ENCODE measurements around the gene TBC1D3B.
"Not testable (repeated sequence)": the region's sequence is repeated elsewhere in the genome, so short reads cannot be mapped to it uniquely, and the experiment has no call there.

The TBC1D3B gene

DNA sequence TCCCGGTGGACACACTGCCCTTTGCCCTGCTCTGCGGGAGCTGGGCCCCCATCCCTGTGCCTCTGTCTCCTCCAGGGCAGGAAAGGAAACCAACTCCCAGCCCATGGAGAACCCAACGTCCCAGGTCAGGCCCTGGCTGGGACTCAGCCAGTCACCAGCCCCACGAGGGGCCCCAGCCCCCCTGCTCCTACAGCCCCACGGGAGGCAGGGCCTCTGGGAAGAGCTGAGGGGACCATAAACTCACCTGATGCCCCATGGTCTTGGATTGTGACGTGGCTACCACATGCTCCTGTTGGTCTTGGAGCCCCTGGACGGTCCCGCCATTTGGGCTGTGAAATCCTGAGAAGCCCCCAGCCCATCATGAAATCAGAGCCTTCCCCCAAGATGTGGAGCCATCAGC is 7.6 kb downstream of the TBC1D3B start:
- not testable (repeated sequence) for DNase-seq

DNA sequence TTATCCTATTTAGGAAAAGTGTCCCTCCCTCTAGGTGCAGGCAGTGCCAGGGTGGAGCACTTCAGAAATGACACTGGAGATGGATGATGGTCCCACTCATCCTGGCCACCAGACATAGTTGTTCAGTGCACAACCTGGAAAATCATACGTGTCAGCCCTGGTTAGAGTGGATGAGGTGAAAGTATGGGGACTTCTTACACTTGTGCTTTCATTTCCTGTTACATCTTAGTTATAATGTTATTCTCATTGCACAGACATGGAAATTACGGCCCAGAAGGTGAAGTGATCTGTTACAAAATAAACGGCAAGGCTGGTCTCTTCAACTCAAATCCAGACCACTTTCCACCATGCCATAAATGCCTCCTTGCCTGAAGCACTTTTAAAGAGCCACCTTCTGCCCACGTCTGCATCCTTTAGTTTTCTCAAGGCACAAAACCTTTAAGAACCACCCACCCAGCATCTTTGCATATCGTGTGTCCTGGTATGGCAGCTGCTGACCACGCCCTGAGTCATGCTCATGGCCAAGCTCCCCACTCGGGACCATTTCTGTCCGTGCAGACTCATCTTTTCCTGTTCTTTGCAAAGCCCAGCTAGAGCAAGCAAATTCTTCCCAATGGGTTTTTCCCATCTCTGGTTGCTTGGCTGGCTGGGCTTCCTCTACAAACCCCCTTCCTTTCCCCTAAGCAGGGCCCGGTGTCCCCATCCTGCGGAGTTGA is 22.4 kb downstream of the TBC1D3B start:
- DNase-seq: no peak

DNA sequence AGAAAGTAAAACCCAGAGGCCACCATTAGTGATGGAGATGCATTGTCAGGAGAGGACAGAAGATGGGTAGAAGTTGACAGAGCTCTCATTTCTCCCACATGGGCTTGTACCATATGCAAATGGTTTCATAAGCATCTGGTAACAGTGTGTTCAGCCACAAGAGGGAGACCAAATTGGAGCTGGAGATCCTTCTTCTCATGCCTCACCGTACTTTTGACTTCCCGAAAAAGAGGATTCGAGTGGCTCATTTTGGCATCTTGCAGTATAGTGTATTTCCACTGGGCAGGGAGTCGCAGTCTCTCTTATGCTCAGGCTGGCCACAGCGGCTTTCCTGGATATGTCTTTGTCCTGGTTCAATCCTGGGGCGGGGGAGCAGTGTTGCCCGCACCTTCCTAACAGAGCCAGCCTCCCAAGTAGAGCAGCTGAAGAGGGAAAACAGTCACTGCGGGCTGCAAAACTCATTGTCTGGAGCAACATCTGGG is 23.8 kb downstream of the TBC1D3B start:
- DNase-seq: peak; percentile 19

DNA sequence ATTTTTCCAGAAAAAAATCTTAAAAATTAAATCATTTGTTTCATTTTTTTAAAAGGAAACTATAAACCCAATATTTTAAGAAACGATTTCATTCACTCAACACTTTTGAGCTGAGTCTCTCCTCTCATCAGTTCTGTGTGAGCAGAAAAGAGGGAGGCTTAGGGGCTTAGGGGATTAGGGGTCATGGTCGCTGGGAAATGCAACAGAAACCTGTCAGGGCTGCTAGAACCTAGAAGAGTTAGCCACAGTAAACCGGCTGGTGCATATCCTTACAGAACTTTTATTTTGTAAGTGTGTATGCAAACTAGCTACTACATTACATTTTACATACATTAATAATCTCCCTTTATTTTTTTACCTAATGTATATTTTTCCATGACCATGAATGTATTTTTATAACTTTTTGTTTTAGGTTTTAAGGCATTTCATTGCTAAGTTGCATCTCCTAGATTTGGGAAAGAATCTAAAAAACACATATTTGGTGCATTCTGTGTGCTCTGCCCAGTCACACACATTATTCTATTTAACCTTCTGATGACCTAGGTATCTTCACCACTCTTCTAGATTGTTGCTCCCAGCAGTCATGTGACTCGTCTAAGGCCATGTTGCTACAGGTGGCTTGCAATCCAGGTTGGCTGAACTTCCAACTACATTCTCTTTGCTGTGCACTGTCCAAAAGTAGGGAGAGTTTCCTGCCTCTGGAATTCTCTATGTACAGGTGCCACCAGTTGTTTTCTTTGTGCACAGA is 24.4 kb downstream of the TBC1D3B start:
- no peak for DNase-seq

DNA sequence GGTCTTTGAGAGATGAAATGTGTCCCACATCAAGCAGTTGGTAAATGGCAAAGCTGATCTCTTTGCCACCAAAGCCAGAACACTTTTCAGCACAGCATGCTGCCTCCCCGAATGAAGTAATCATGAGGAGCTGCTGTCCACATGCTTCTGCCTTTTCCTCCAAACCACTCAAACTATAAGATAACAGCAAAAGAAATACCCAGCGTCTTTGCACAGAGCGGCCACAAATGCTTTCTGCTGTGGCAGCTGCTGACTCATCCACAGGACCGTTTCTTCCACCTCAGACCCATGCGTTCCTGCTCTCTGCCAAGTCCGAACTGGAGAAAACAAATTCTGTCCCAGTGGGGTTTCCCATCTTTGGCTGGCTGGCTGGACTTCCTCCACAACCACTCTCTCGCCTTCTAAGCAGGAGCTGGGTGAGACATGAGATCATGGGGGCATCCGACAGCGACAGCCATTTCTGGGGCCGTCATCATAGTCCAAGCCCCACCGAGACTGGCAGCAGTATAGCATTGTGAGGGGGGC is 27.1 kb downstream of the TBC1D3B start:
- peak; percentile 80 for DNase-seq

DNA sequence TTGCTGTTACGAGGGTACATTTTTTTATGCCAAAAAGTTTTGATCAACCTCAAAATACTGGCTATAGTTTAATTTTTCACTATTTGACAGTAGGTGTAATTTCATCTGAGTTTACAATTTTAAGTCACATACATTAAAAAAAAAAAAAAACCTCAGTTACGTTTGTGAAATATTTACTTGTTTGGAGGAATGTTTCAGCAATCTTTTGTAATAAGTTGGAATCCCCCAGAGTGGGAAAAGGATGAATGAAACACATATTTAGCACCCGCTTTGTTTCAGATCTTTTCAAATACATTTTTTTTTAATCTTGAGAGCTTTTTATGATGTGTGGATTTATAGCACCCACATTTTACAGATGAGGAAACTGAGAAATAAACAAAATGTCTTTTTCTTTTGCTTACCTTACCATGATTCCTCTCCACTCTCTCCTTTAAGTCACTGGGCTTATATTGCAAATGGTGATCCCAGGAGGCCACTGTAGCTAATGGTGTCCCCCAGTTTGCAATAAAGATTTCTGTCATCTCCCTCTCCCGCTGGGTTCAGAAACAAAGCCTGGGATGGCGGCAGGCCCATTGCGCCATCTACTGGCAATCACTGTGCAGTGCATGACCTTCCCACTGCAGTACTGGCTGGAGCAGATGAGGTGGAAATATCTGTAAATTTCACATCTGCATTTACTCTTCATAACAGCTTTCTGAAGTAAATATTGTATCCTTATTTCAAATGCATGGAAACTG is 27.7 kb downstream of the TBC1D3B start:
- peak; percentile 61 for DNase-seq

DNA sequence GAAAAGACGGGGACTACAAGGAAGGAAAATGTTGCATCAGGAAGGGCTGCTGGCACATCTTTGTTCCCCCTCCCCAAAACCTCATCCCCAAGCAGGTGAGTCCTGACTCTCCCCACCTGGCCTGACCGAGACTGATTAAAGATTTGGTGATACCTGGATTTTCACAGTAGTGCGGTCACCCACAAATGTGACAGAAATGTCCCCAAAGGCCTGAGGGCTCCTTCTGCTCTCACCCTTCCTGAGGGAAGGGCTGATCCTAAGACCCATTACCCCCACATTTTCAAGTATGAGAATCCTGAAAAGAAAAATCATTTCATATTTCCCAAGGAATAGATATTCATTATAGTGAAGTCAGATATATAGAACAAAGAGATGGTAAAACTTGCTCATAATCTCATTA is 28.8 kb downstream of the TBC1D3B start:
- no peak for DNase-seq

DNA sequence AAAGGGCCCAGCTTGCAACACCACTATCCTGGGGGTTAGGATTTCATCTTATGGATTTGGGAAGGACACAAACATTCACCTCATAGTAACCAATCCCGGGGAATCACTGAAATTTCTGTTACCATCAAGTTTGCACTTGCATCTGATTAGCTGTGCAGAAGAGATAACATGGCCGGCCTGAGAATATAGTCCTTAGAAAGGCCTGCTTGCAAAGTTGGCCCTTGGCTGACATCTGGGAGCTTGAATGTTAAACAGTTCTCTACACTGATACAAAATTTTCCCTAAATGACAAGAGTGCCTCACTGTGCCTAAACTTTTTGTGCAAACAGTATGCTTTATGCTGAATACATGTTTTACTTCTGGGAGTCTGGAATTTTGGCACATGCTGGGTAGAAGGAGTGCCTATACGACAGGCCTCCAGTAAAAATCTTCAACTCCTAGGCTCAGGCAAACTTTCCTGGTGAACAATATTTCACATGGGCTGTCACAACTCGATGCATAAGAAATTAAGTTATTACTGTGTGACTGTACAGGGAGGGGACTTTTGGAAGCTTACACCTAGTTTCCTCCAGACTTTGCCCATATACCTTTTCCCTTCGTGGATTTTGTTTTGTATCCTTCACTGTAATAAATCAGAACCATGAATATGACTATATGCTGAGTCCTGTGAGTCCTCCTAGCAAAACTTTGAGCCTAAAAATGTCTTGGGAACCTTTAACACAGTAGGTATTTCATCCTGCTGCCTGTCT is 31.3 kb downstream of the TBC1D3B start:
- no peak for DNase-seq

DNA sequence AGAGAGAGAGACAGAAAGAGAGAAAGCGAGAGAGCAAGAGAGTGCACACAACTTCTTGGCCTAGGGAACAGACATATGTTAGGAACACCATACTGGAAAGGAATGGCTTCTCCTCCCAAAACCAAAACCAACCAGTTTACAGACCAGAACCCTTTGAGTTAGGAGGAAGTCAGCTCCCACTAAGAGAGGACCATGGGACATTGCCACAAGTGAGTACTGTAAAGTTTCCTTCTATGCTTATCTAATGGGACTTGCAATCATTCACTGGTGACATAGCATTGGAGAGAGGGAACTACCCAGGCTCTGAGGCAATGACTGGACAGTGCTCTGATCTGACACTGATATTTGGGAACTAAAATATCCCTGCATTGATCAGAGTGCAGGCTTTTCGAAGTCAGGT is 32.4 kb downstream of the TBC1D3B start:
- no peak for DNase-seq

DNA sequence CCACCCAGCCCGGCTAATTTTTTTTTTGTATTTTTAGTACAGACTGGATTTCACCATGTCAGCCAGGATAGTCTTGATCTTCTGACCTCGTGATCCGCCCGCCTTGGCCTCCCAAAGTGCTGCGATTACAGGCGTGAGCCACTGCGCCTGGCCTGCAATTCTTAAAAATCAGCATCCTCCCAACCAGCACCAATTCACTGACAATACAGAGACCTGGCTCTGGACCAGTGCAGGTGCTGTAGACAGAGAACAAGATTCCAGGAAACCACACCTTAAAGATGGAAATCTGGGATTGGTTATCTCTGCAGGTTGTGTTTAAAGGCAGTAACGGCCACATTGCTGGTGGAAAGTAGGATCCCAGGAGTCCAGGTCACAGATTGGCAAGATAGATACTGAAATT is 33.6 kb downstream of the TBC1D3B start:
- DNase-seq: no peak

DNA sequence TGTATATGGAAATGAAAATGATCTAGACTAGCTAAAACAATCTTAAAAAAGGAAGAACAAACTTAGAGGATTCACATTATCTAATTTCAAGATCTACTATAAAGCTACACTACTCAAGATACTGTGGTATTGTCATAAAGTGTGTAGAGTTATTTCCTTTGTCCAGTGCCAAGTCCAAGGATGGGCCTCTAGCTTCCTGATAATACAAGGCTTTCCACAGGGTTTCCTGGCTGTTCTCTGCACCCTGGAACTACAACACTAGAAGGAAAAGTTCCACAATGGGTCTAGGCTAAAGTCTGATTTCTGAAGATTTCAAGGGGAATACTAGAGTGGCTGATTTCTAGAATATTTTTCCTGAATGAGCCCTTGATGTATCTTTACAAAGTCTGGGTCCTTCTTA is 34.2 kb downstream of the TBC1D3B start:
- DNase-seq: no peak

DNA sequence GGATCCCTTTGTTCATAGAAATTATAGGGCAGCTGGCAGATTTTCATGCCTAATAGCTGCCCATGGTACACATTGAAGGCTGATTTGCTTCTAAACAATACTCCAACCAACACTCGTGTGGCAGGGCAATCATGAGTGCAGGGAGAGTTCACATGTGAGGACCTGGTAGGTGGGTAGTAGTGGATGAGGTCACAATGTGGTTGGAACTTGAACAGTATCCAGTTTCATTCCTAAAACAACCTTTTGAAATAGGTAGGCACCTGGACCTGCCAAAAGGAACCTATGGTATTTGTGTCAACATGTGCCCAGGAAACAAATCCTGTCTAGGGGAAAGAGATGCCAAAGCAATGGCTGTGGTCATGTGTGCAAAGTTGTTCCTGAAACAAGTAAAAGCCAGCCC is 40.0 kb downstream of the TBC1D3B start:
- DNase-seq: no peak

DNA sequence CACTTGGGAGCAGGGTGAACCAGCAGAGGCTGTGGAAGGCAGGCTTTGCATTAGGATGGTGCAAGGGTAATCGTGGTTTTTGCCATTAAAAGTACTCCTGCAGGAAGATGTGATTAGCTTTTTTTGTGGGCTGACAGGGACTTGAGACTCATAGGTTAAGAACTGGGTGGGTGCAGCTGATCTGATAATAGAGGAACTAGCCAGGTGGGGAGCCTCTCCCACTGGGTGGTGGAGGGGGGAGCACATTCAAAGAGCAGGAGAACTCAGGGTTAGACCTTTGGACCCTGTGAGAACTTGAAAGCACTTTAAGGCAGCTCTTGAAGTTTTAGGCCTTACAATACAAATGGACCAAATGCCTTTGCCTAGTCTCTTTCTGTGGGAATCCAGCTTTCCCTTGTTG is 40.4 kb downstream of the TBC1D3B start:
- DNase-seq: no peak

DNA sequence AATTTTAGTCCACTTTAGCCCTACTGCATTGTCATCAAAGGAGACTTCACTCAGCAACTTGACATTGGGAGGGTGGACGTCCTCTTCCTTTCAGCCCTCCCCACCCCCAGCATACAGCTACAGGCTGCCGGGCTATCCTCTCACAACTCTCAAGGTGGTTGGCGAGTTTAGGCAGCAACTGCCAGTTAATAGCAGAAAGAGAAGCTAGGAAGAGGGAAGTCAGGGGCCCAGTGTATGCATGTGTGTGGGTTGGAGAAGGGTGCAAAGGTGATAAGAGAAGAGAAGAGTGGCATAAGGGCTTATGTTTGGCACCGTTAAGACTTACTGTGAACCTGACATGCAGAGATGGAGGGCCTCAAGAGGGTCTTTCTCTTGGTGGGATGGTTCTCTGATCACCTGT is 41.0 kb downstream of the TBC1D3B start:
- DNase-seq: no peak

DNA sequence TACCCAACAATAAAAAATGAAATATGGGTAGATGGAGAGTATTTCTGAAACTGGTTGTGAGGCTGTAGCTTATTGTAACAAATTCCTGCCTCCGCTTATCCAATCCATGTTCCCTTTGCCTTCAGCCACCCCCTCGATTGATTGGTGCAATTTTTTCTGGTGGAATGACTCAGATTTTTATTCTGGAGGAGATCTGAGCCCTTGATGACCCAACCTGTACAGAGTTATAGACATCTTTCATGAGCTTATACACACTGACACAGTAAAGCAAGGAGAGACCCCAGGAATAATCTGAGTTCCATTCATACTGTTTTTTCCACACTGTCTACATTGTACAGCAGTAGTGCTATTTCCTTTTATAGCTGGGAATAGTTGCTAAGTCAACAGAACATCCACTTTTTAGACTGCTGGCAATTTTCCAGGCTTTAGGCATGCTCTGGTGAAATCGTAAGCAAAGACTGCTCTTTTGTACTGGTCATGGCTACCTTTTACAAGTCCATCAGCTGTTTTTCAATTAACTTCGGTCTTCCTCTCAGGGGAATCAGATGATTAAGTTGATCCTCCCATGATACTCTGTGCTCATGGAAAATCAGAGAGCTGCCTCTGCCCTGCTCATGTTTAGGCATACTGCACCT is 42.7 kb downstream of the TBC1D3B start:
- DNase-seq: peak; percentile 30

DNA sequence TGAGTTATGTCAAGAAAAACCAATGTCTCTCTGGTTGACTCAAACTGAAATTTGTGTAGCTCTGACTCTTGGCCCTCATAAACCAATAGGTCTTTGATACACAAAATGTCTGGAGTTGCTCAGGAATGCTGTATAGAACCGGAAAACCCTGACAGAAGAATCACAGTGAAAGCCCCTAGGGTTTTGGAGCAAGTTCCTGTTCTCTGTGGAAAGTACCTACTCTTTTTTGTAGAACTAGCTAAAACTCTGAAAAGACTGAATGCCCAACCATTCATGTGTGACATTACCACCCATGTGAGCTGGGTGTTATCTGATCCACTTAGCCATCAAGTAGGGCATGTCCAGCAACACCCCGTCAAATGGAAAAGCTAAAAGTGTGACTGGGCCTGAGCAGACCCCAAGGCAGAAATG is 44.0 kb downstream of the TBC1D3B start:
- DNase-seq: peak; percentile 15

DNA sequence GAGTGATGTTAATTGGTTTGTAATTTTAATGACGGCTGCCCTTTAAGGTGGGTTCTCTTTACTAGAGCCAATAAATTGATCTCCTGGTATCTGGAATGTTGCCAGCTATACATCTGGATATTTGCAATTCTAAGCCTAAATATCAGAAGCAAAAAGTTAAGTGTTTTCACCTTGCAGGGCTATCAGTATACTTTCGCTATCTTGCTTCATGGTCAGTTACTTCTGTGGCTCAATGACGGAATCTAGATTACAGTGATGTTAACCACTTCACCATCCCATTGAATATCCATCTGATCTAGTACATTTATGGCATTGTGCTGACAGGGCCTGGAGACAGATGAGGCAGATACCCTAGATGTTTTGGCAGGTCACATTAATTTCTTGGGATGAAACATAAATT is 44.5 kb downstream of the TBC1D3B start:
- DNase-seq: no peak

DNA sequence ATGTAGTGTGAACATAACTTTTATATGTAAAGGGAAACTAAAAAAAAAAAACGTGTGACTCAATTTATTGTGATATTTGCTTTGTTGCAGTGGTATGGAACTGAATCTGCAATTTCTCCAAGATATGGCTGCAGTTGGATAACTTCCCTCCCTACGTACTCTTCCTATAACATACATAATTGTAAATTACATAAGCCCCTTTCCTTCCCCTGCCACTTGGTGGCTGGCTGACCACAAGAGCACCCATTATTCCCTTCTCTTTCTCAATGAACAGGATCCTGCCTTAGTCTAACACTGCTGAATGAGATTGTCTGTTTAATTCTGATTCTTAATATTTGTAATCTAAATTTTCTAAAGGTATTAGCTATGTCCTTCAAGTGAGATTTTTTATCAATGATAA is 45.0 kb downstream of the TBC1D3B start:
- no peak for DNase-seq

DNA sequence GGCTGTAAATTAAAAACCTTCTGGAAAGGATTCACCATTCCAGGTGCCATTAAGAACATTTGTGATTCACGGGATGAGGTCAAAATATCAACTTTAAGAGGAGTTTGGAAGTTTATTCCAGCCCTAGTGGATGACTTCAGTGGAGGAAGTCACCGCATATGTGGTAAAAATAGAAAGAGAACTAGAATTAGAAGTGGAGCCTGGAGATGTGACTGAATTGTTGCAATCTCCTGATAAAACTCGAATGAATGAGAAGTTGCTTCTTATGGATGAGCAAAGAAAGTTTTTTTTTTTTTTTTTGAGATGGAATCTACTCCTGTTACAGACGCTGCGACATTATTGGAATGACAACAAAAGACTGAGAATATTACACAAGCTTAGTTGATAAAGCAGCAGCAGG is 46.1 kb downstream of the TBC1D3B start:
- no peak for DNase-seq

DNA sequence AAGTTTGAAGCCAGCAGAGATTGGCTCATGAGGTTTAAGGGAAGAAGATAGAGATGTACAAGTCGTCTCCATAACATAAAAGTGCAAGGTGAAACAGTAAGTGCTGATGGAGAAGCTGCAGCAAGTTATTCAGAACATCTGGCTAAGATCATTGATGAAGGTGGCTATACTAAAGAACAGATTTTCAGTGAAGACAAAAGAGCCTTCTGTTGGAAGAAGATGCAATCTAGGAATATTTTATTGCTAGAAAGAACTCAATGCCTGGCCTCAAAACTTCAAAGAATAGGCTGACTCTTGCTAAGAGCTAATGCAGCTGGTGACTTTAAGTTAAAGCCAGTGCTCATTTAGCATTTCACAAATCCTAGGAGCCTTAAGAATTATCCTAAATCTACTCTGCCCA is 46.8 kb downstream of the TBC1D3B start:
- no peak for DNase-seq

DNA sequence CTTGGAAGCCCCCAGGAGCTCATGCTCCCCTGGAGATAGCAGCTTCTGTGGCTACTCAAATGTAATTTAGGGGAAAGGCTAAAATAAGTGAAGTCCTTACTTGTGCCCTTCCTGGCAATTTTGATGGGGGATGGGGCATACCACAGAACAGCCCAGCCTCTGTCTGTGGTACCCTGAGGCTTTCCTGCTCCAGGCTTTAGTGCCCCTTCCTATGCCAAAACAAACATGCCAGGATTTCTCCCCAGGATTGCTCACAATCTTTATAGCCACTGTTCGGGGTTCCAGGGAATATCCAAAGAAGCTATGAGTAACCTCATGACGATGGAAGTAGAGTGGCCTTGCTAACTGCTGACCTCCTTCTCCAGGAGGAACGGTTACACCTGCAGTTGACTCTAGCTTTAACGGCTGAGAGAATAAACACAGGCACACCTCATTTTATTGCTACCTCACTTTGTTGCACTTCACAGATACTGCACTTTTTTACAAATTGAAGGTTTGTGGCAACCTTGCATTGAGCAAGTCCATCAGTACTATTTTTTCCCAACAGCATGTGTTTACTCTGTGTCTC is 47.9 kb downstream of the TBC1D3B start:
- peak; percentile 9 for DNase-seq

DNA sequence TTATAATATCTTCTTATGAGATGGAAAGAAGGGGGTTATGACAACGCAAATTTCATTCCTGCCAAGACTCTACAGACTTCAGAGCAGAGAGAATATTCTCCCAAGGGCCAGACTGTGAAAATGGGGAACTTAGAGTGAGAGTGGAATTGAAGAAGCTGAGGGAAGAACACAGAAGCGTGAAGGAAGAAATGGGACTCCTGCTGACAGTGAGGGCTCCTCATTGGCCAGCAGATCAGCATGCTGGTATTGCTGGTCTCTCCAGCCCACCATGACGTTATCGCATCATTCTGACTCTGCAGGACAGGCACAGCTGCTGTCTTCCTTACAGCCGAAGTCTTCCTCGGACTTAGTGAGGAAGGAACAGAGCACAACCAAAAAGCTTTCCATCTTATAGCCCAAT is 48.5 kb downstream of the TBC1D3B start:
- no peak for DNase-seq
